Measurements from ENCODE around the gene RNF10.
A peak's percentile ranks its signal among the peaks of the same experiment; 100 is the strongest.
"Not testable (repeated sequence)": the region's sequence is repeated elsewhere in the genome, so short reads cannot be mapped to it uniquely, and the experiment has no call there.

Gene RNF10

DNA sequence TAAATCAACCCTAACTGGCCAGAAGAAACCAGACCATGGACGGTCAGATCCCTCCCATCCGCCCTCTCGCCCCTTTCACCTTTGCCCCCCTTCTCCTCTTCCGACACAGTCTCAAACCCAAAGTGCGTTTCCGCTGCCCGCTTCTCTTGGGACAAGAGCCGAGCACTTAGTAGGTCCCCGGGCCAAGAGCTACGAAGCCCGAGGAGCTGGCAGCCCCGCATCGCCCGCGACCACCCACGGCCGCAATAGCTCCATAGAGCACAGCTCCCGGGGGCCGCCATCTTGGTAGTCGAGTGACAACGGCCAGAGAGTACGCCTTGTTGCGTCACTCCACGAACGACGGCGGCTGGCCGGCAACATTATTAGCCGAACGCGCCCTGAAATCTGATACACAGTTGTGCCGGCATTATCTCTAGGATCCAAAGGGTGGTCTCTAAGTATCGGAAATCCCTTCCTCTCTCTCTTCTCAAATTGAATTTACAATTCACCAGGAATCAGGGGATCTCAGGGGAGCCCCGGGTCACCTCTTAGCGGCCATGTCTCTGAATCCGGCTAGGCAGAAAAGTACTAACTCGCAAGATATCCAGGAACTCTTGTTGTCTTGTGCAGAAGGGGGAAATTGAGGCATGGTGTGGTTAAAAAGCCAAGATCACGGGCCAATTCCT, 5.2 kb upstream of the RNF10 start, which contains the start of gene COQ5:
Gene COQ5 (minus strand): TSS at position 298 of the 665 bp plus-strand sequence. CDS start 17 bp downstream, at position 281.
- DNase-seq, result peak; percentile 67

DNA sequence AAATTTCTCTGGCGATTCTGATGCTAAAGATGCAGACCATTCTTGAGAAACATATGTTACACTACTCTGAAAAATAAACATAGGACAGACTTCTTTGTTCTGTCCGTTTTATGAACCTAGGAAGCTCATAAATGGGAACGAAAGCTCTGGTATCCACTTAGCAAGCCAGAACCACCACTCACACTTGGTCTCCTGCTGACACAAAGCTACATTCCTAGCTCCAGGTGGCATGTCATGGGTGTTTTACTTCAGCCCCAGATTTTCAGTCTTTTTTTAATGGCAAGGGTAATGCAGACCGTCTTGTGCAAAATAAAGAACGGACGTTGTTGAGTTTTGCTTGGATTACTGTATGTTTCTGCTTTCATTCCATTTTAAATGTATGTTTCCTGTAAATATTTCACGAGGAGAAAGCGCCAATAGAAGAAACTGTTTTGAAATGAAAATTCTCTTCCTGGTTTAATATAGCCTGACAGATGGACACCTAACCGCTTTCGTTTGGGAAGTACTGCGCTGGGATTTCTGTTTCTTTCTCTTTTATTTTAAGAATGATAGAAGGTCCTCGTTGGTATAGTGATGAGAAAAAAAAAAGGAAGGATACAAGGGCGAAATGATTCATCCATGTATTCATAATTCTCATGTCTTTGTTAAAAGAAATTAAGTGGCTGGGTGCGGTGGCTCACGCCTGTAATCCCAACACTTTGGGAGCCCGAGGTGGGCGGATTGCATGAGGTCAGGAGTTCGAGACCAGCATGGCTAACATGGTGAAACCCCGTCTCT, 4.3 kb upstream of the RNF10 start:
- DNase-seq, result no peak

DNA sequence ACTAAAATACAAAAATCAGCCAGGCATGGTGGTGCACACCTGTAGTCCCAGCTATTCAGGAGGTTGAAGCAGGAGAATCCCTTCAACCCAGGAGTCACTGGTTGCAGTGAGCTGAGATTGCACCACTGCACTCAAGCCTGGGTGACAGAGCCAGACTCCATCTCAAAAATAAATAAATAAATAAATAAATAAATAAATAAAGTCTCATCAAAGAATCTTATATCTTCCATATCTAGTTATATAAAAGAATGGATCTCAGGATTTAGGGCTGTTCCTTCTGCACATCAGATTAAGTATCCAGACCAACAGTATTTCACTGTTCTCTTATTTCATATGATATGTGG, 3.8 kb upstream of the RNF10 start:
- not testable (repeated sequence) for DNase-seq

DNA sequence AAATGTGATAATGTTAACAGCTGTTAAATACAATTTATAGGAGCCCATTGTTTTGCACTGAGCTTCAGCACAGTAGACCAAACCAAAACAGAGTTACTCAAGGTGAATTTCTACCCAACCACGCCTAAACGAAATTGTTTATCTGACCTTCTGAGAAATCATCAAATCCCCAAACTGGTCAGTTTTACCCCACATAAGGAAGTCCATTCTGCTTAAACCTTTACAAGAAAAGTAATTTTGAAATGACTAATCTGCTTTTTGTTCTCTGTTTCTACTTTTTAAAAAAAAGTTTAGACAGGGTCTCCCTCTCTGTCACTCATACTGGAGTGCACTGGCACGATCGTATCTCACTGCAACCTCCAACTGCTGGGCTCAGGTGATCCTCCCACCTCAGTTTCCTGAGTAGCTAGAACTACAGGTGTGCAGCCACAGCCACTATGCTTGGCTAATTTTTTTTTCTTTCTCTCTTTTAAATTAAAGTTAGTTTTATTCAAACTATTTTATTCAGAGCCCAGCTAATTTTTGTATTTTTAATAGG, 1.4 kb upstream of the RNF10 start:
- DNase-seq, result no peak

- DNase-seq, result peak; percentile 19
Observed at GRCh38 chr12:120534703-120535655, 823 bp downstream of the RNF10 start.

DNA sequence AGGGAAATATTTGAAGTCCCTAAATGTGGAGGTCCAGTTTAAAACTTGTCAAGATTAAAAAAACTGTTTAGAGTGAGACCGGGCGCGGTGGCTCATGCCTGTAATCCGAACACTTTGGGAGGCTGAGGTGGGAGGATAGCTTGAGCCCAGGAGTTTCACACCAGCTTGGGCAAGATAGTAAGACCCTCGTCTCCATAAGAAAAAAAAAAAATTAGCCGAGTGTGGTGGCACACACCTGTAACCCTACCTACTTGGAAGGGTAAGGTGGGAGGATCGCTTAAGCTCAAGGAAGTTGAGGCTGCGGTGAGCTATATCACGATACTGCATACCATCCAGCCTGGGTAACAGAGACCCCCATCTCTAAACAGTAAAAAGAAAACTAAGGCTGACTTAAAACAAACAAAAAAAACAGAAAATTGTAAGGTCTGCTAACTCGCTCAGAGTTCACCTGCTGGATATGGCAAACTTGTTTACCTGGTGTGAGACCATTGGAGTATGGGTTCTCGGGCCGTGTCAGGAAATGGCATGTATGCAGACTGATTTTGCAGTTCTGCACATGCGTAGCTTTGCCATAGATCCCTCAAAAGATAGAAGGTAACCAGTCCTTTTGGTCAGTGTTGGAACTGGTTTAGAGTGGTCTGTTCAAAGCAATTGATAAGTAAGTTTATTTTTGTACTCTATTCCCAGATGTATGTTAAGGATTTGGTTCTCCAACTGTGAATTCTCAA, 2.1 kb downstream of the RNF10 start:
- DNase-seq, result no peak

- DNase-seq, result no peak
Observed at GRCh38 chr12:120537856-120538220, 3.7 kb downstream of the RNF10 start.

DNA sequence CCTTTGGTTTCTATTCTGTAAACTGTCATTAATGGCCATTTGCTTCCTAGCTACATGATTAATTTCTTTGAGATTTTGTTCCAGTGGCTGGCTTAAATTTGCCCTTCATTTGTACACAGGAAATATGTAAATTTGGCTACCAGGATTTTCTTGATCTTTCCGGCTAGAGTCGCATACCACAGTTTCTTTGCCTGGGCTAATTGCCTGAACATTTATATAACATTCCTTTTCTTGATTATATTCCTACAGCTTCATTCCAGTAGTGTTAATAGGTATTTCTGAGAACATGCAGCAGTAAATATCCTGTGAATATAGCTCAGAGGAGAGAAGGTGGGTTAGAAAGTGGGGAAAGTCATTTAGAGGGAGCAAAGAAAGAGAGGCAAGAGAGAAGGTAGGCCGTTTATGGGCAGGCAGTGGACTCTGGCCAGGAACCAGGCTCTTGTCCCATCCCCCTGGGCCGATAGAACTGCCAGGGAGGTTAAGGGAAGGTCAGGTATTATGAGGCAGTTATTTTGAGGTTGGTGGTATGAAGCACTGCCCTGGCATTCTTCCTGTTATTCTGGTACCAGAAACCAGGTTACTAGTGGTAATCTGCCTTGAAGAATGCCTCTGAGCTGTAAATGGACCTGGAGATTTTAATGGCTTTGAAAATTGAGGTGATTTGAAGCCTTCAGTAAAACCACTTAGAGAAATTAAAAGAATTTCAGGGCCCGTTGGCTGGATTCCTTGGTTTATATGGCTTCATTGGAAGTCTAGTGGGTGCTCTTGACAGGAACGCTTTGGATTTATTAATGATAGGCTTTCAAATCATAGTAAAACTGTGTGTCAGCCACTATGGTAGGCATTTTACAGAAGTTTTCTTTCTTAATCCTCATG, 4.4 kb downstream of the RNF10 start:
- DNase-seq, result no peak

GRCh38 chr12:120539303-120539702, 5.1 kb downstream of the RNF10 start:
- DNase-seq, result no peak

- no peak for DNase-seq
Observed at GRCh38 chr12:120540445-120540844, 6.3 kb downstream of the RNF10 start.

- DNase-seq, result no peak
Observed at GRCh38 chr12:120542166-120542565, 8.0 kb downstream of the RNF10 start.

DNA sequence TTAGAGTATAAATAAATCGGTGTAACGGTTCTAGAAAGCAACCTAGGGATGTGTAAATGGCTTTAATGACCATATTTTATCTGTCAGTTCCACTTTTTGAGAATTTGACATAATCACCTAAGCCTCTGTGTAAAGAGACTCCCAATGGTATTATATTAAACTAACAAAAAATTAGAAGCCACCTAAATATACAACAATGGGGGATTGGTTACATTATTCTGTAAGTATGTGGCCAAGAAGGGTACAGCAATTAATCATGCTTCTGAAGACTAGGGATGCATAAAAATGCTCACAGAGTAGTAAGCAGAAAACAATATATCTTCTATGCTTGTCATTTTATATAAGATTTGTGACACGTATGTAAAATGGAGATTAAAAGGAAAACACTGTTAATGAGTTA, 10.5 kb downstream of the RNF10 start:
- DNase-seq, result no peak

GRCh38 chr12:120546050-120546386, 11.9 kb downstream of the RNF10 start:
- no peak for DNase-seq

DNA sequence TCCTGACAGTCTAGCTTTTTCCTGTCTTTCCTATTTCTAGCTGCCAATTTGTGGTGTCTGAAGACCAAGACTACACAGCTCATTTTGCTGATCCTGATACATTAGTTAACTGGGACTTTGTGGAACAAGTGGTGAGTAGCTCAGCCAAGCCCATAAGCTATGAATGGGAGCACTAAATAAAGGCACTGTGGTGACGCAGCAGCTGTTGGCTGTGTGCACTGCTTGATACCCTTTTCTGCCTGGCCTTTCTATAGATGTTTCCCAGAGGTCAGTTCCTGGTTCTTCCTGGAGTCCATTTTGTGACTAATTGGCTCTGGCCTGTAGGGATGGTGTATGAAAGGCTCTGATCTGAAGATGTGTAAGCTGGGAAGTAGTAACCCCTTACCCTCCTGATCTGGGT, 20.5 kb downstream of the RNF10 start:
- DNase-seq, result no peak

DNA sequence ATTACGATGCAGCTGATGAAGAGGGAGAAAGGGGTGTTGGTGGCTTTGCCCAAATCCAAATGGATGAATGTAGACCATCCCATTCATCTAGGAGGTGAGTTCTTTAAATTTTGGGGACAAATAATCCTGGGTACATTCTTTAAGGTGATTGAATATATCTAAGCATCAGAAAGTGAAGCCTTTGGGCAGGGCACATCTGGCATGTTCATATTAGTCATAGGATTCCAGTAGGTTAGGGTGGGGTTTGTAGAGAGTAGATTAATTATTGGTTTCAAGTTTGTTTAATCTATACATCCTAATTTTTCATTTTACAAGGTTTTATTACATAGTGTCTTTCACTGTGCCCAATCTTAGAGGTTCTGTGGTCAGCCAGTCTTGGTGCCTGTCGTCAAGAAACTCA, 23.4 kb downstream of the RNF10 start:
- DNase-seq, result no peak

DNA sequence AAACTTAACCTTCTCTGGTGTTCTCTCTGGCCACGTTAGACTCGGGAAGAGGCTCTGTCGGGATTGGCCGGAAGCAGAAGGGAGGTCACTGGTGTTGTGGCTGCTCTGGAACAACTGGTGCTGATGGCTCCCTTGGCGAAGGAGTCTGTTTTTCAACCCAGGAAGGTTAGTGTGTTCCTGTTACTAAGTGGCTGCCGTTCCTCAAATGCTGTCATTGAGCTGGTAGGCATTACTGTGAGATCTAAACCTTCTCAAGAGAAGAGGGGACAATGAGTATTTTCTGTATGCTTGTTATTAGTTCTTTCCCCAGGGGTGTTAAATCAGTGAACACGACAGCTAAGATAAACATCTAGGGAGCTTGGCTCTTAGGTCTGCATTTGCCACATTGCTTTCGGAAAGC, 28.8 kb downstream of the RNF10 start:
- no peak for DNase-seq

DNA sequence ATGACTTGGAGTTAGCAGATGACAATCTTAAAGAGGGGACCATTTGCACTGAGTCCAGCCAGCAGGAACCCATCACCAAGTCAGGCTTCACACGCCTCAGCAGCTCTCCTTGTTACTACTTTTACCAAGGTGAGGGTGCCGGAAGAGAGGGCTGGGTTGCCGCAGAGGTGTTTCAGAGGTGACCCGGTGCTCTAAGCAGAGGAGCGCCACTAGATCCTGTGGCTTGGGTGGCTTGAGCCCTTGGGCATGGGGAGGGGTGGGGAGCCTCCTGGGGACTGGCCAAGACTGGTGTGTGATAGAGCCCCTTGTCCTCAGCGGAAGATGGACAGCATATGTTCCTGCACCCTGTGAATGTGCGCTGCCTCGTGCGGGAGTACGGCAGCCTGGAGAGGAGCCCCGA, 29.3 kb downstream of the RNF10 start:
- no peak for DNase-seq

DNA sequence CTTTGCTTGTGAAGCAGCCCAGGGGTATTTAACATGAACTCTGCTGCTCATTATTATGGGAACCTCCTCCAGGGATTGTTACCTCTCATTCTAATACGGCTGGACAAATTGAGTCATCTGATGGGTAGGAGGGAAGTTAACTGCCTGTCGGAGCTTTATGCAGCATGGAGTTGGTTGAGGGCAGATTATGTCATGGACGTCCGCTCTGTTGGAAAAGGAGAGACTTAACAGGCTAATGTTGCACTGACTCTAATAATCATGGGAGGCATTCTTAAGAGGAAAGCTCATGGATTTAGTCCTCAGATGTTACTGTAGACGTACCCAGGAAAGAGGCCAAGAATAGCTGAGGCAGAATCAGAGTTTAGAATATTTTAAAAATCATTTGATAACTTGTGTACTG, 37.1 kb downstream of the RNF10 start:
- DNase-seq, result no peak

DNA sequence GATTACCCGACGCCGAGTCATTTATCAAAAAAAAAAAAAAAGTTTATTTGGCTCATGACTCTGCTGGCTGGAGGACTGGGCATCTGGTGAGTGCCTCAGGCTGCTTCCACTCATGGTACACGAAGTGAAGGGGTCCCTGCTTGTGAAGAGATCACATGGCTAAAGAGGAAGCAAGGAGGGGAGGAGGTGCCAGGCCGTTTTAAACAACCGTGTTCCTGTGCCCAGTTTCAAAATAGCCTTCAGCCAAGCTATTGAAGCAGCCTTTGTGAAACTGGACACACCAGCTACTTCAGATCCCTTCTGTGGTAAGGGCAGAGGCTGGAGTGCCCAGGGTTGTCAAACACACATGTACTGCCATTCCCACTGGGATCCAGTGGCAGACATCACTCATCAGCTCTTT, 39.4 kb downstream of the RNF10 start:
- DNase-seq, result no peak

DNA sequence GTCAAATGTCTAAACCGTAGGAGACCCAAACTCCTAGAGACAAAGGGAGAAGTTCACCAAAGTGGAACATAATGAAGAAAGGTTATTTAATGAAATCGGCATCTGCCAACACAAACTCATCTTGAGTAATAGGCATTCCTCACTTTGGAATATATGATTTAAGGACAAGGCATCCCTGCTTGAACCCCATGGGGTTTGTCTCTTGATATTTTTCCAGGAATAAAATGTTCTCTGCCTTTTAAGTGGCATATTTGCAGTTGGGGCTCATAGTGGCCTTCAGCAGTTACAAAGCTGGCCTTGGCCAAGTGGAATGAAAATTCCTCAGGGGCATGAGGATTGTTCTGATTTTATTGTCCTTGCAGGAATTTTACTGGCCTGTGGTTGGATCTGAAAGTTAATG, 40.0 kb downstream of the RNF10 start:
- no peak for DNase-seq

DNA sequence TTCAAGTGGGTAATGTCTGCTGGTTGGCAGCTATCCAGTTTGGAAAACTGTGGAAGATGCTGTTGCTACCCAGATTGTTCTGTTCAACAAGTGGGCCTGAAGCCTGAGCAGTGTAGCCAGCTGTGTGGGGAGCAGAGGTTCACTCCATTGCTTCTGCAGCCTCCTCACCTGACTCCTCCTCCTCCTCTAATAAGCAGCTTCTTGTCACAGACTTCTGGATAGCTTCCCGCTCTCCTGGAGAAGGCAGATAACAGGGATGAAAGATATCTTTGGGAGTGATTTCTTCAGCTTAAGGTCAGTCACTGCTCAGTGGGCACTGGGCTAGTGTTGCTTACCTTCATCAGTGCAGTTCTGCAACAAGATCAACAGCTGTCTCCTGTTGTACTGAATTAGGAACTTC, 45.0 kb downstream of the RNF10 start:
- no peak for DNase-seq

Measured in effector CD8-positive, alpha-beta T cell (primary cell).